Left renal cortex interstitium (tissue), 4 donors: Measurements from ENCODE around the gene TRMT61B. TPM values are rescaled to one million over a fixed set of nuclear protein-coding genes. Genes with fewer than 3 reads are reported as not detected.

Experiments used
- DNase-seq, 4 donors: peaks; one replicate each; pipeline ENCODE4 v3.0.0-alpha.2; 2013; ENCODE audit warnings: low read depth in 4 of 4, low spot score in 2 of 4, missing footprints in 1 of 4
- polyA plus RNA-seq, 4 donors: library from polyadenylated mRNA; unstranded; fragments of 120-200 nt; gene quantifications; one replicate each; pipeline ENCODE4 v1.2.1, GENCODE V29; 2013; ENCODE audit not compliant: insufficient read length in 4 of 4

The TRMT61B gene
- polyA plus RNA-seq = 10 to 100 TPM; 23.0 to 33.1 (median 27.7) TPM

GRCh38 chr2:28870146-28870891 lies at the start of gene TRMT61B:
TRMT61B (minus strand) TSS chr2:28870309; CDS start chr2:28870277, 32 bp downstream.
- peak; percentile 80 to 93 (median 92) for DNase-seq

- DNase-seq = no peak
Measured at GRCh38 chr2:28915939-28916338, 45.8 kb upstream of the TRMT61B start.

GRCh38 chr2:28909655-28910353 lies 39.7 kb upstream of the TRMT61B start:
- DNase-seq = no peak

- no peak for DNase-seq
Measured at GRCh38 chr2:28908172-28908571, 38.1 kb upstream of the TRMT61B start.

GRCh38 chr2:28906821-28907220 lies 36.7 kb upstream of the TRMT61B start:
- DNase-seq = no peak

- no peak for DNase-seq
Measured at GRCh38 chr2:28906376-28906775, 36.3 kb upstream of the TRMT61B start.

- DNase-seq = no peak
Measured at GRCh38 chr2:28905533-28905932, 35.4 kb upstream of the TRMT61B start.

- no peak for DNase-seq
Measured at GRCh38 chr2:28904802-28905457, 34.8 kb upstream of the TRMT61B start.

GRCh38 chr2:28904295-28904694 lies 34.2 kb upstream of the TRMT61B start:
- no peak for DNase-seq

- no peak for DNase-seq
Measured at GRCh38 chr2:28902584-28902983, 32.5 kb upstream of the TRMT61B start.

GRCh38 chr2:28901841-28902240 lies 31.7 kb upstream of the TRMT61B start:
- no peak for DNase-seq

GRCh38 chr2:28901202-28901601 lies 31.1 kb upstream of the TRMT61B start:
- DNase-seq = no peak

GRCh38 chr2:28898048-28898447 lies 27.9 kb upstream of the TRMT61B start:
- DNase-seq = no peak

GRCh38 chr2:28896906-28897305 lies 26.8 kb upstream of the TRMT61B start:
- DNase-seq = no peak

GRCh38 chr2:28895189-28895893 lies 25.2 kb upstream of the TRMT61B start:
- DNase-seq = peak in 1 of 4 donors; percentile 3

- peak; percentile 83 to 94 (median 91) for DNase-seq
Measured at GRCh38 chr2:28894470-28895188, 24.5 kb upstream of the TRMT61B start, which contains the start of gene WDR43. WDR43 (plus strand) TSS chr2:28894667; CDS start chr2:28894699, 32 bp downstream.

GRCh38 chr2:28893488-28893887 lies 23.4 kb upstream of the TRMT61B start:
- DNase-seq = no peak

- no peak for DNase-seq
Measured at GRCh38 chr2:28880193-28880592, 10.1 kb upstream of the TRMT61B start.

- DNase-seq = no peak
Measured at GRCh38 chr2:28871620-28872019, 1.5 kb upstream of the TRMT61B start.
